Activated CD8-positive, alpha-beta memory T cell treated with anti-CD3 and anti-CD28 coated beads, Interleukin-2, amount 10 ng/mL, durations not matched to agents 7 days and 5 days (primary cell): Measurements from ENCODE around the gene PDIA6. TPM values are rescaled to one million over a fixed set of nuclear protein-coding genes. Genes with fewer than 3 reads are reported as not detected.
"Not testable (repeated sequence)": the region's sequence is repeated elsewhere in the genome, so short reads cannot be mapped to it uniquely, and the experiment has no call there.

ENCODE experiments used
- ATAC-seq: fragments of 150-1000 bp; cut with Tn5 transposase; one replicate; pipeline ENCODE4 v1.10.0; 2021; ENCODE audit warnings: moderate library complexity
- CTCF ChIA-PET: fragments of 350-600 bp; sonication (Branson Sonifier 250); formaldehyde crosslinking; loops from one replicate; lab custom pipeline; 2021; ENCODE audit warnings: antibody characterized with exemption; lab: Charles Lee
- DNase-seq: peaks from one replicate; pipeline ENCODE4 v3.0.0-alpha.2; 2020
- H3K27ac Mint-ChIP-seq: one replicate; pipeline ENCODE4 v1.8.0; 2021; ENCODE audit warnings: mild to moderate bottlenecking, mixed read lengths
- H3K27me3 Mint-ChIP-seq: one replicate; pipeline ENCODE4 v1.8.0; 2021; ENCODE audit warnings: mixed read lengths
- H3K36me3 Mint-ChIP-seq: one replicate; pipeline ENCODE4 v1.8.0; 2021; ENCODE audit warnings: mild to moderate bottlenecking, mixed read lengths
- H3K4me1 Mint-ChIP-seq: one replicate; pipeline ENCODE4 v1.8.0; 2021; ENCODE audit warnings: mixed read lengths
- H3K4me3 Mint-ChIP-seq: one replicate; pipeline ENCODE4 v1.8.0; 2021; ENCODE audit warnings: mild to moderate bottlenecking, moderate library complexity, mixed read lengths
- H3K9me3 Mint-ChIP-seq: one replicate; pipeline ENCODE4 v1.8.0; 2022; ENCODE audit warnings: low read depth, mixed read lengths
- total RNA-seq, 2 experiments: library from RNA; stranded (reverse); gene quantifications; one replicate each; pipeline ENCODE4 v1.2.3, GENCODE V29; 2021

PDIA6 gene
- total RNA-seq, 2 experiments from 2014 or later: 134 to 174 TPM

DNA sequence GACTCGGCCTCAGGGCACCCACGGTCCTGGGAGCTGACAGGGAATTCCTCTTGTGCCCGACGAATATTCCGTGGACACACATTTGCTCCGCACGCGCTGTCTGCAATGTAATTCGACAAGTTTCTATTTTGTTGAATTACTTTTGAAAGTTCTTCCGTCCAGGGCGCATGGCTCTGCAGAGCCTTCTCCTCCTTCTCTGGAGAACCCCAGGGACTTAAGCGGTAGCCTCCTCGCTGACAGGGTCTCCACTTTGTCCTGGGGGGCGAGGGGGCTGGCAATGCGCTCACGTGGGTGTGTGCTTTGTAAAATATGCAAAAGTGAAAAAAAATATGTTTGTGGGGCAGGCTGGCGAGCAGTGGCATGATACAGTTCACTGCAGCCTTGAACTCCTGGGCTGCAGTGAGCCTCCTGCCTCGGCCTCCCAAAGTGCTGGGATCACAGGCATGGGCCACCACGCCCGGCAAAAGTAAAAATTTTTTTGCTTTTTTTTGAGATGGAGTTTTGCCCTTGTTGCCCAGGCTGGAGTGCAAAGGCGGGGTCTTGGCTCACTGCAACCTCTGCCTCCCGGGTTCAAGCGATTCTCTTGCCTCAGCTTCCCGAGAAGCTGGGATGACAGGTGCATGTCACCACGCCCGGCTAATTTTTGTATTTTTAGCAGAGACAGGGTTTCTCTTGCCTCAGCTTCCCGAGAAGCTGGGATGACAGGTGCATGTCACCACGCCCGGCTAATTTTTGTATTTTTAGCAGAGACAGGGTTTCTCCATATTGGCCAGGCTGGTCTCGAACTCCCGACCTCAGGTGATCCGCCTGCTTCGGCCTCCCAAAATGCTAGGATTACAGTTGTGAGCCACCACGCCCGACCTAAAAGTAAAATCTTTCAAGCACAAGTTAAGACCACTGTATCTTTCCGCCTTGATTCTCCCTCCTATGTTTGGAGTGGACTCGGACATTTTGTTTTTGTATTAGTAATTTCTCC is 866 bp upstream of the PDIA6 start:
- Mint-ChIP-seq H3K27ac (peak overlapping the region; percentile 53), H3K27me3 (peaks cover 25% of the 10 kb centered on the region), H3K36me3 (peaks cover 14% of the 10 kb centered on the region), H3K4me1 (peaks cover 26% of the 10 kb centered on the region), H3K4me3 (peak overlapping the region; percentile 67)
- not testable (repeated sequence) for H3K9me3 Mint-ChIP-seq, DNase-seq, ATAC-seq
- CTCF ChIA-PET: interaction anchor here (0.7 to 2.3 kb wide), 6 partner anchors 14 to 342 kb away, joined by 3 to 17 read pairs (median 5); partner anchors contain the start of gene SLC66A3

DNA sequence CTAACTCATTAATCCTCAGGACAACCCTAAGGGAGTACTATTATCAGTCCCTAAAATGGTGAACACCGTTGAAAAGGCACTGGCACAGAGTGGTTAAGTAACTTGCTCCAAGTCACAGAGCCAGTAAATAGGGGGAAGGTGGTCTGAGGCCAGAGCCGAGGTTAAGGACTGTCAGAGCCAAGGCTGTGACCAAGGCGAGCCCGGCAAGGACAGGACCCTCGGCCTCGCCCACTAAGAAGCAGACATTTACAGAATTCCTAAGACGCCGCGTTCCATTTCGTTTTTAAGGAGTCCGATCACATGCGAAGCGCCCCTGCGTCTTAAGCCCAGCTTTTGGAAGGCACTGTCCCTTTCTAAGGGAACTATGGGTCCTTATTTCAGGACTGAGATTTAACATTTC is 1.1 kb downstream of the PDIA6 start:
- peak overlapping the region; percentile 92 for H3K27ac Mint-ChIP-seq
- CTCF ChIA-PET: interaction anchor here (1.4 to 2.3 kb wide), 3 partner anchors 12 to 321 kb away, joined by 3 to 17 read pairs (median 8); a partner anchor contains a TSS

DNA sequence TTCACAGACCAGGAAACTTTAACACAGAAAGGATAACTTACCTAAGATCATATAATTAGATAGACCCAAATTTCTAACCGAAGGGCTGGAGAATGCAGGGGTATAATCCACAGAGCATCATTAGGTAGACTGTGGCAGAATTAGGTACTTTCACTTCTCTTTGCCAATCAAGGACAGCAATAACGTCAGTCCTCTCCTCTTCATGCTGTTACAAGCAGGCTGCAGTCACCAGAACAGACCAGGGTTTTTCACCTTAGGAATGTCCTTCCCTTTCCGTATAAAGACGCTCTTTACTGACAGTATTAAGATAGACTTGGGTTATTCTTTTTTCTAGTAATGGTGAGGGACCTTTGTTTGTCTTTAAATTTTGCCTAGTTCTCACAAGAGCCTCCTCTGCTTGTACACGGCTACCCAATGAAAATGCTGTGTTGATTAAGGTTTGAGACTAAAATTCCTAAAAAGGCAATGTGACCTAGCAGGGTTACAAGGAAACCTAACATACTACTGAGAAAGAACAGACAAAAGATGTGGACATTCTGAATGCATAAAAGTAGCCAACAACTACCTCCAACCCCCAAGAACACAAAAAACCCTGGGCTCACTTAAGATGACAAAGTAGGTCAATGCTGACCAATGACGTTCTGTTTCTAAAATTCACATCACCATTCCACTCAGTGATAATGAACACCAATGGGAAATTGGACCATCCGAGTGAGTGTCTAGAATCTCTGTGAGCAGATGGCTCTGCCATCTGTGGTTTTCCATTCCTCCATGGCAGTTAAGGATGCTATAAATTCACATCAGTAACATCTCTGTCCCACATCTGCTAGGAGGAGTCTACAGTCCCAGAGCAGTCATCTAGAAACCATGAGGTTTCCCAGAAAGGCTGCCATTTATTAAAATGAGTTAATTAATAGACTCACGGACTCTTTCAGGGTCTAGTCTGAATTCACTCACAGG is 2.1 kb downstream of the PDIA6 start:
- H3K4me1 Mint-ChIP-seq: peaks cover 43% of the 10 kb centered on the region
- H3K27ac Mint-ChIP-seq: peak overlapping the region; percentile 92
- peak overlapping the region; percentile 88 for H3K4me3 Mint-ChIP-seq
- CTCF ChIA-PET: no interaction called here
- peaks cover 30% of the 10 kb centered on the region for H3K36me3 Mint-ChIP-seq
- no peak for DNase-seq
- ATAC-seq: no peak
- H3K27me3 Mint-ChIP-seq: peaks cover 7% of the 10 kb centered on the region
- no peaks in the 10 kb centered on the region for H3K9me3 Mint-ChIP-seq

More for the DNA sequence above, 1.1 kb downstream of the PDIA6 start:
- peaks cover 14% of the 10 kb centered on the region for H3K27me3 Mint-ChIP-seq
- no peak for ATAC-seq
- H3K4me1 Mint-ChIP-seq: peaks cover 43% of the 10 kb centered on the region
- H3K4me3 Mint-ChIP-seq: peak overlapping the region; percentile 88
- H3K36me3 Mint-ChIP-seq: peaks cover 26% of the 10 kb centered on the region
- no peak for DNase-seq
- no peaks in the 10 kb centered on the region for H3K9me3 Mint-ChIP-seq

DNA sequence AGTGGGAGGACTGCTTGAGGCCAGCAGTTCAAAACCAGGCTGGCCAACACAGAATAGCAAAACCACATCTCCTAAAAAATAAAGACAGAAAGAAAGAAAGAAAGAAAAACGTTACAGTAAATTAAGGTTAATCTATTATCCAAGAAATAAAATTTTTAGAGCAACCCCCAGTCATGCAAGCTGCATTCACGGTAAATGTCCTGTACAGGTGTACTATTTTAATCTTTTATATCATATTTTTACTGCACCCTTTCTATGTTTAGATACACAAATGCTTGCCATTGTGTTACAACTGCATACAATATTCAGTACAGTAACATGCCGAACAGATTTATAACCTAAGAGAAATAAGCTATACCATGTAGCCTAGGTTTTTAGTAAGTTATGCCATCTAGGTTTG is 6.0 kb downstream of the PDIA6 start:
- ATAC-seq: no peak
- Mint-ChIP-seq H3K4me1 (peaks cover 48% of the 10 kb centered on the region), H3K27ac (no peak overlapping the region), H3K36me3 (peaks cover 41% of the 10 kb centered on the region), H3K4me3 (no peak overlapping the region), H3K27me3 (no peaks in the 10 kb centered on the region), H3K9me3 (no peaks in the 10 kb centered on the region)
- no peak for DNase-seq
- CTCF ChIA-PET: no interaction called here

DNA sequence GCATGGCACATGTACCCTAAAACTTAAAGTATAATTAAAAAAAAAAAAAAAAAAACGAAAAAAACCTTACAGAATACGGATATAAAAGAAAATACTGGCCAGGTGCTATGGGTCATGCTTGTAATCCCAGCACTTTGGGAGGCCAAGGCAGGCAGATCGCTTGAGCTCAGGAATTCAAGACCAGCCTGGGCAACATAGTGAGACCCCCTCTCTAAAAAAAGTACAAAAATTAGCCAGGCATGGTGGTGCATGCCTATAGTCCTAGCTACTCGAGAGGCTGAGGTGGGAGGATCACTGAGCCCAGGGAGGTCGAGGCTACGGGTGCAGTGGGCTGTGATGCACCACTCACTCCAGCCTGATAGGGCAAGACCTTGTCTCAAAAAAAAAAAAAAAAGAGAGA is 6.6 kb downstream of the PDIA6 start:
- H3K9me3 Mint-ChIP-seq, H3K4me3 Mint-ChIP-seq, H3K27ac Mint-ChIP-seq, DNase-seq, CTCF ChIA-PET, H3K27me3 Mint-ChIP-seq, ATAC-seq: not testable (repeated sequence)
- peaks cover 46% of the 10 kb centered on the region for H3K36me3 Mint-ChIP-seq
- peaks cover 48% of the 10 kb centered on the region for H3K4me1 Mint-ChIP-seq

DNA sequence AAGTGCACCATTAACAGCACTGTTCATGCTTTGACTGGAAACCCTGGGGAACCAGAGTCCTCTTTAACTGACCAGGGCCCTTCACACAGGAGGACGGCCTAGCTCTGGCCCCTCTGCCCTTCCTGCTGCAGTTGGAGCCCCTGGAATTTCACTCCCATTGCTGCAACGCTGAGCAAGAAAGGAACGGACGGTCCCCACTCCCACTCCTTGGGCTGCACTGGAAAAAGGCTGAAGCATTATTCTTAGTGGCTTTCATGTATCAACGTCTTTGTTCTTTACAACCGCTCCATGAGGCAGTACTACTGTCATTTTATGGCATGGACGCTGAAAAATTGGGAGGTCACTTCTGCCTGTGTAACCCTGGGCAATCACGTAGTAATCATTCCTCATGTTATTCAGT is 9.9 kb downstream of the PDIA6 start:
- Mint-ChIP-seq H3K9me3 (no peaks in the 10 kb centered on the region), H3K4me3 (no peak overlapping the region), H3K36me3 (peaks cover 40% of the 10 kb centered on the region), H3K4me1 (peaks cover 24% of the 10 kb centered on the region), H3K27me3 (no peaks in the 10 kb centered on the region), H3K27ac (no peak overlapping the region)
- CTCF ChIA-PET: interaction anchor here (0.9 kb wide), 1 partner anchor 322 kb away, joined by 3 read pairs; no protein-coding TSS in a partner anchor
- no peak for DNase-seq
- ATAC-seq: no peak

DNA sequence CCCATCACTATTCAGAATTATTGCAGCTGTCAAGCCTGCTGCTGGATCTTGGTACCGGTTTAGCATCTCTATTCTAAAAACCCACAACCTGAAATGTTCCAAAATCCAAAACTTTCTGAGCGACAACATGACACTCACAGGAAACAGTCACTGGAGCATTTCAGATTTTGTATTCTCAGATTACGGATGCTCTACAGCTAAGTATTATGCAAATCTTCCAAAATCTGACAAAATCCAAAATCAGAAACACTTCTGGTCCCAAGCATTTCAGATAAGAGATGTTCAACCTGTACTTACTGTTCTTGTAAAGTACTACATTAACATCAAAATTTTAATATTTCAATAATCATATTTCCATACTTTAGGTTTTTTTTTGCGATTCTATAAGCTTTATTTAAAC is 12.4 kb downstream of the PDIA6 start:
- Mint-ChIP-seq H3K27ac (no peak overlapping the region), H3K36me3 (peaks cover 46% of the 10 kb centered on the region)
- CTCF ChIA-PET: interaction anchor here (0.7 to 1.9 kb wide), 5 partner anchors 9 to 36 kb away, joined by 3 to 6 read pairs (median 3); partner anchors contain the start of gene PDIA6

DNA sequence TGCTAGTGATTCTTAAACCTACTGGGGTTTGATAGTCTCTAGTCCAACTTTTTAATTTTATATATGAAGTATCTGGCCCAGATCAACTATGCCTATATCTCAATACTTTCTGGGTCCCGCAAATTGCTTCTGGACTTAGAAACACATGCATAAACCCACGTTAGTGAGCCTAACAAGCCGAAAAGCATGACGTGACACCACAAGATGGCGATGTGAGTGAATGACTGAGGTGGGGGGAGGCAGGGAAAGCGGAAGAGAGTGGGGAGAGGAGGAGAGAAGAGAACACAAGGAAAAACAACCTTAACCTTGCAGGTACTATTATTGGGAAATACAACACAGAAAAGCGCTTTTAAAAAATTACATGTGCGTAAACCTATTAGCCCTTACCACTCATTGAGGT is 13.8 kb downstream of the PDIA6 start:
- H3K4me3 Mint-ChIP-seq: no peak overlapping the region
- no peak overlapping the region for H3K27ac Mint-ChIP-seq
- no peak for DNase-seq
- H3K9me3 Mint-ChIP-seq: no peaks in the 10 kb centered on the region
- no peak for ATAC-seq
- peaks cover 48% of the 10 kb centered on the region for H3K36me3 Mint-ChIP-seq
- CTCF ChIA-PET: interaction anchor here (0.9 to 1.9 kb wide), 5 partner anchors 13 to 37 kb away, joined by 3 to 6 read pairs (median 4); partner anchors contain the start of gene PDIA6
- peaks cover 17% of the 10 kb centered on the region for H3K4me1 Mint-ChIP-seq
- no peaks in the 10 kb centered on the region for H3K27me3 Mint-ChIP-seq

More for the DNA sequence above, 12.4 kb downstream of the PDIA6 start:
- no peak overlapping the region for H3K4me3 Mint-ChIP-seq
- DNase-seq (no peak), ATAC-seq (no peak)
- H3K9me3 Mint-ChIP-seq: no peaks in the 10 kb centered on the region
- H3K27me3 Mint-ChIP-seq: no peaks in the 10 kb centered on the region
- peaks cover 17% of the 10 kb centered on the region for H3K4me1 Mint-ChIP-seq

DNA sequence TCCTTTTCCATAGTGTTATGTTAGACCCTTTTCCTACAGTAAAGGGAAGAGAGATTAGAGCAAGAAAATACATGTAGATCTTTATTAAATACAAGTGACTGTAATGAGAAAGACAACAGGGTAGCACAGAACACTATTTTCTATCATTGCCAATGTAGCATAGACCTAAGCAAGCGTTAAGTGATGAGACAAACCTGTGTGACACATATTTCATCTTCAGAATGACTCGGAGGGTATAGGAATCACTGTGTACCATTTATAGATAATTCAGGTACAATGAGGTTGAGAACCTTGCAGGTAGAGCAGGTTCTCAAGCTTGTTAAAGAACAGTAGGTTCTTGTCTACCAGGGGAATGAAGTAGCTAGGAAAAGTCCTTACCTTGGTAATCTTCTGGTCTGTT is 15.9 kb downstream of the PDIA6 start:
- no peak overlapping the region for H3K27ac Mint-ChIP-seq
- H3K4me3 Mint-ChIP-seq: no peak overlapping the region
- no peak for DNase-seq
- H3K36me3 Mint-ChIP-seq: peaks cover 55% of the 10 kb centered on the region
- no peaks in the 10 kb centered on the region for H3K27me3 Mint-ChIP-seq
- peaks cover 21% of the 10 kb centered on the region for H3K4me1 Mint-ChIP-seq
- CTCF ChIA-PET: interaction anchor here (0.6 kb wide), 1 partner anchor 20 kb away, joined by 3 read pairs; no protein-coding TSS in a partner anchor
- no peak for ATAC-seq
- no peaks in the 10 kb centered on the region for H3K9me3 Mint-ChIP-seq

DNA sequence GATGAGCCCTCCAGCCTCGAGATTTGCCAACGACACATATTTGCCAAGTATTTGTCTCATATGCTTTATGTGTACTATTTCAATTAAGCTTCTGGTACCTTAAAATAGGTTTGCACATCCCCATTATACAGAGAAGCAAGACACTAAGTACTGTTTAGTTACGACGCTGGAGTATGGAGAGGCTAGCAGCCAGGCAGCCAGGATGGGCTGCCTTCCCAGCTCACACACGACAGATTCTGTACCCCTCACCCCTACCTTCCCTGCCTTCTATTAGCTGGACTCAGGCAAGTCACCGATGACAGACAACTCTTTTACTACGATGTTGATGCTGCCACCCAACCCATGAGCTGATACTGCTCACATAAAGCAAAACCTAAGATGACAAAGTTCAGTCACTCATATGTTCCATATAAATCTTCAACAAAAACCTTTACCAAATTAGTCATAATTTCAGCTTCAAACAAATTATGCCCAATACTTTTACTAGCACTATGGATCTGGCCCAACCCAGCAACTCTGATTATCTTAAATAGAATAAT is 17.0 kb downstream of the PDIA6 start:
- Mint-ChIP-seq H3K4me1 (peaks cover 27% of the 10 kb centered on the region), H3K9me3 (no peaks in the 10 kb centered on the region), H3K27me3 (no peaks in the 10 kb centered on the region), H3K4me3 (no peak overlapping the region), H3K36me3 (peaks cover 55% of the 10 kb centered on the region), H3K27ac (peak overlapping the region; percentile 12)
- DNase-seq (no peak), ATAC-seq (no peak)
- CTCF ChIA-PET: interaction anchor here (0.7 to 1.9 kb wide), 3 partner anchors 36 to 174 kb away, joined by 3 to 4 read pairs (median 3); no protein-coding TSS in a partner anchor

DNA sequence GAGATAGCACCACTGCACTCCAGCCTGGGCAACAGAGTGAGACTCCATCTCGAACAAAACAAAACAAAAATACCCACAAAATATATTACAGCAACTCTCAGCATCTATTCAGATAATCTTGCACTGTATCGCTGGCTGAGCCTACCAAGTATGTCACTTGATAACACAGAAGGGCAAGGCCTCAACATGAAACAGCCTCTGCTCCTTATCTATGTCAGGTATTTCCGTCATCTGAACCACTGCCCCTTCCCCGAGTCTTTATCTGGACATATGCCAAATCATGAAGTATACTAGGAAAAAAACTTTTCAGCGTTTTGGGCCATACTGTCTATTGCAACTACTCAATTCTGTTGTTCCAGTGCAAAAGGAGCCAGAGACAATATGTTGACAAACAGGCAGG is 17.7 kb downstream of the PDIA6 start:
- H3K27ac Mint-ChIP-seq: no peak overlapping the region
- H3K4me3 Mint-ChIP-seq: no peak overlapping the region

DNA sequence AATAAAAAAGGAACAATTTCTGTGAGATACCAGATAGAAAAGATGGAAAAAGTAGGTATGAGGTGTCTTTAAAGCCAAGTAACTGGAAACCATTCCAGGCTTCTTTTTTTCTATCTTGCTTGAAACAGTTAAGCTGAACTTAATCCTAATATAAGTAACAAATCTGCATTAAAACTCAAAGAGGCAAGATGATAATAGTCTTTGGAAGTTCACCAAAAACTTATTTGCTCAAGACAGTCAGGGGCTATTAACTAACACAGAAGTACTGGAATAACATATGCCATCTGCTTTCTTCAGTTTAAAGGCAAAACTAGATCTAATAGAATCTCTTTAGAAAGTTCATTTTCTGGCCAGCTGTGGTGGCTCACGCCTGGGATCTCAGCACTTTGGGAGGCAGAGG is 18.8 kb downstream of the PDIA6 start:
- Mint-ChIP-seq H3K4me3 (no peak overlapping the region), H3K9me3 (no peaks in the 10 kb centered on the region), H3K27ac (no peak overlapping the region), H3K27me3 (no peaks in the 10 kb centered on the region), H3K4me1 (peaks cover 32% of the 10 kb centered on the region), H3K36me3 (peaks cover 59% of the 10 kb centered on the region)
- DNase-seq: no peak
- ATAC-seq: no peak
- CTCF ChIA-PET: interaction anchor here (1.5 kb wide), 1 partner anchor 10 kb away, joined by 4 read pairs; no protein-coding TSS in a partner anchor

More for the DNA sequence above, 17.7 kb downstream of the PDIA6 start:
- CTCF ChIA-PET: interaction anchor here (1.9 kb wide), 1 partner anchor 37 kb away, joined by 4 read pairs; no protein-coding TSS in a partner anchor
- Mint-ChIP-seq H3K9me3 (no peaks in the 10 kb centered on the region), H3K4me1 (peaks cover 32% of the 10 kb centered on the region), H3K36me3 (peaks cover 57% of the 10 kb centered on the region), H3K27me3 (no peaks in the 10 kb centered on the region)
- DNase-seq (no peak), ATAC-seq (no peak)
